H9 (cell line): ENCODE measurements around the gene DHRSX. TPM values are rescaled to one million over a fixed set of nuclear protein-coding genes. Genes with fewer than 3 reads are reported as not detected.

Experiments used
- DNase-seq: peaks from one replicate; pipeline ENCODE4 v3.0.0-alpha.2; 2017
- H2AFZ ChIP-seq: one replicate; pipeline ENCODE4 v1.6.1; 2013; ENCODE audit warnings: mild to moderate bottlenecking, low read length, control low read depth, moderate library complexity
- H2AK5ac ChIP-seq: 2 replicates; pipeline ENCODE4 v1.6.1; 2013; ENCODE audit warnings: low read length, control low read depth, mixed read lengths; ENCODE audit not compliant: insufficient read length
- H2BK120ac ChIP-seq: one replicate; pipeline ENCODE4 v1.6.1; 2013; ENCODE audit warnings: low read depth, mild to moderate bottlenecking, low read length, control low read depth, inconsistent platforms; ENCODE audit not compliant: poor library complexity, severe bottlenecking
- H2BK12ac ChIP-seq: 2 replicates; pipeline ENCODE4 v1.6.1; 2013; ENCODE audit warnings: low read length, control low read depth, mixed read lengths, low read depth; ENCODE audit not compliant: insufficient read length
- H2BK15ac ChIP-seq: 2 replicates; pipeline ENCODE4 v1.6.1; 2013; ENCODE audit warnings: low read depth, low read length, control low read depth
- H2BK20ac ChIP-seq: one replicate; pipeline ENCODE4 v1.6.1; 2013; ENCODE audit warnings: low read depth, mild to moderate bottlenecking, low read length, control low read depth, inconsistent platforms; ENCODE audit not compliant: poor library complexity, severe bottlenecking
- H2BK5ac ChIP-seq: 2 replicates; pipeline ENCODE4 v1.6.1; 2013; ENCODE audit warnings: low read length, control low read depth, mixed read lengths; ENCODE audit not compliant: insufficient read length
- H3K14ac ChIP-seq: 2 replicates; pipeline ENCODE4 v1.6.1; 2013; ENCODE audit warnings: low read length, control low read depth; ENCODE audit not compliant: insufficient read depth
- H3K18ac ChIP-seq: 2 replicates; pipeline ENCODE4 v1.6.1; 2013; ENCODE audit warnings: low read depth, mild to moderate bottlenecking, mixed read lengths, low read length, control low read depth; ENCODE audit not compliant: insufficient read length
- H3K23ac ChIP-seq: 2 replicates; pipeline ENCODE4 v1.6.1; 2013; ENCODE audit warnings: low read length, control low read depth, mixed read lengths, low read depth; ENCODE audit not compliant: insufficient read length
- H3K23me2 ChIP-seq: 2 replicates; pipeline ENCODE4 v1.6.1; 2013; ENCODE audit warnings: low read depth, mild to moderate bottlenecking, mixed read lengths, low read length, control low read depth; ENCODE audit not compliant: insufficient read length, poor library complexity, severe bottlenecking
- H3K27ac ChIP-seq: 2 replicates; pipeline ENCODE4 v1.5.1; 2013; ENCODE audit warnings: low read length, control low read depth, mixed read lengths, low read depth; ENCODE audit not compliant: insufficient read length
- H3K27me3 ChIP-seq: 2 replicates; pipeline ENCODE4 v1.6.1; 2013; ENCODE audit warnings: low read length, control low read depth, inconsistent platforms; ENCODE audit not compliant: insufficient read depth
- H3K4ac ChIP-seq: 2 replicates; pipeline ENCODE4 v1.6.1; 2013; ENCODE audit warnings: low read depth, mild to moderate bottlenecking, control low read depth, inconsistent platforms, low read length, moderate library complexity
- H3K4me1 ChIP-seq: 2 replicates; pipeline ENCODE4 v1.6.1; 2013; ENCODE audit warnings: low read length, control low read depth, inconsistent platforms; ENCODE audit not compliant: insufficient read depth
- H3K4me2 ChIP-seq: 2 replicates; pipeline ENCODE4 v1.6.1; 2013; ENCODE audit warnings: low read length, control low read depth, mixed read lengths; ENCODE audit not compliant: insufficient read length, insufficient read depth
- H3K56ac ChIP-seq: 2 replicates; pipeline ENCODE4 v1.6.1; 2013; ENCODE audit warnings: low read depth, mild to moderate bottlenecking, mixed read lengths, low read length, control low read depth; ENCODE audit not compliant: insufficient read length
- H3K79me1 ChIP-seq: 2 replicates; pipeline ENCODE4 v1.6.1; 2013; ENCODE audit warnings: low read depth, mild to moderate bottlenecking, moderate library complexity, low read length, control low read depth, inconsistent platforms; ENCODE audit not compliant: insufficient read depth, poor library complexity, severe bottlenecking
- H3K79me2 ChIP-seq: 2 replicates; pipeline ENCODE4 v1.6.1; 2013; ENCODE audit warnings: low read length, control low read depth, inconsistent platforms; ENCODE audit not compliant: insufficient read depth
- H3K9ac ChIP-seq: 2 replicates; pipeline ENCODE4 v1.6.1; 2013; ENCODE audit warnings: low read length, control low read depth, mixed read lengths; ENCODE audit not compliant: insufficient read length; ENCODE audit errors: extremely low read depth
- H3K9me3 ChIP-seq: one replicate; pipeline ENCODE4 v1.6.1; 2013; ENCODE audit warnings: low read depth, low read length, inconsistent platforms; ENCODE audit not compliant: control insufficient read depth
- H3T11ph ChIP-seq: one replicate; pipeline ENCODE4 v1.6.1; 2013; ENCODE audit warnings: mild to moderate bottlenecking, low read length, control low read depth, inconsistent platforms
- H4K20me1 ChIP-seq: one replicate; pipeline ENCODE4 v1.6.1; 2013; ENCODE audit not compliant: control insufficient read depth, insufficient read length, insufficient read depth
- H4K5ac ChIP-seq: 2 replicates; pipeline ENCODE4 v1.6.1; 2013; ENCODE audit warnings: low read depth, mild to moderate bottlenecking, mixed read lengths, low read length, control low read depth; ENCODE audit not compliant: insufficient read length
- H4K8ac ChIP-seq: replicated peaks from 2 replicates; pipeline ENCODE4 v1.6.1; 2013; ENCODE audit warnings: low read length, control low read depth, mixed read lengths, low read depth; ENCODE audit not compliant: insufficient read length
- H4K91ac ChIP-seq: 2 replicates; pipeline ENCODE4 v1.6.1; 2013; ENCODE audit warnings: low read depth, mild to moderate bottlenecking, moderate library complexity, mixed read lengths, low read length, control low read depth; ENCODE audit not compliant: insufficient read length
- H3K27ac Mint-ChIP-seq, 3 experiments: 2 replicates in 2 of 3; 3 replicates in 1 of 3; pipeline ENCODE4 v1.8.0; 2020 to 2021; ENCODE audit warnings: mixed read lengths in 3 of 3, mild to moderate bottlenecking in 1 of 3, moderate library complexity in 1 of 3
- H3K27me3 Mint-ChIP-seq: 2 replicates; pipeline ENCODE4 v1.8.0; 2021; ENCODE audit warnings: low read depth, mild to moderate bottlenecking, moderate library complexity, mixed read lengths
- H3K36me3 Mint-ChIP-seq, 3 experiments: 2 replicates in 2 of 3; 3 replicates in 1 of 3; pipeline ENCODE4 v1.8.0; 2020 to 2021; ENCODE audit warnings: low read depth in 3 of 3, mixed read lengths in 3 of 3; ENCODE audit not compliant: insufficient read depth in 1 of 3
- H3K4me1 Mint-ChIP-seq, 2 experiments: 2 replicates each; pipeline ENCODE4 v1.8.0; 2020; ENCODE audit warnings: mixed read lengths in 2 of 2
- H3K4me3 Mint-ChIP-seq, 2 experiments: 2 replicates in 1 of 2; 3 replicates in 1 of 2; pipeline ENCODE4 v1.8.0; 2020 to 2021; ENCODE audit warnings: mild to moderate bottlenecking in 2 of 2, mixed read lengths in 2 of 2, moderate library complexity in 1 of 2
- H3K9me3 Mint-ChIP-seq, 2 experiments: 2 replicates in 1 of 2; 3 replicates in 1 of 2; pipeline ENCODE4 v1.8.0; 2020; ENCODE audit warnings: mild to moderate bottlenecking in 2 of 2, mixed read lengths in 2 of 2, moderate library complexity in 1 of 2
- WGBS: extraction: QIAGEN DNeasy Blood & Tissue Kit; methylation state at CpG from one replicate; pipeline ENCODE4 v1.1.7; 2013; ENCODE audit warnings: missing lambda C conversion rate, low lambda C conversion rate, mixed read lengths; ENCODE audit not compliant: insufficient read length; ENCODE audit errors: extremely low coverage; 5-methylcytosine and 5-hydroxymethylcytosine counted together
- total RNA-seq: library from RNA; stranded (reverse); gene quantifications from 2 replicates; pipeline ENCODE4 v1.2.1, GENCODE V29; 2021
- TF ChIP-seq, protein P1 (sequence below): fragments of 200-600 bp; sonication (generic); conservative IDR thresholded peaks from 3 replicates; pipeline ENCODE4 v1.8.0; 2021; ENCODE audit warnings: antibody characterized with exemption, mild to moderate bottlenecking

Gene DHRSX
- total RNA-seq, 1 experiment from 2014 or later = 44.0 TPM

DNA sequence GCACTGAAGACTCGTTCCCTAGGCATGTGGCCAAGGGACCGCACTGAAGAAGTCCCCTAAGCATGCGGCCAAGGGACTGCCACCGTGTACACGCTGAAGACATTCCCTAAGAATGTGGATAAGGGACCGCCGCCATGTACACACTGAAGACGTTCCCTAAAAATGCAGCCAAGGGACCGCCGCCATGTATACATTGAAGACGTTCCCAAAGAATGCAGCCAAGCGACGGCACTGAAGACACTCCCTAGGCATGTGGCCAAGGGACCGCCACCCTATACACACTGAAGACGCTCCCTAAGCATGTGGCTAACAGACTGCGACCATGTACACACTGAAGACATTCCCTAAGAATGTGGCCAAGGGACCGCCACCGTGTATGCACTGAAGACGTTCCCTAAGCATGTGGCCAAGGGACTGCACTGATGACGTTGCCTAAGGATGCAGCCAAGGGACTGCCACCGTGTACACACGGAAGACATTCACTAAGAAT is 31.5 kb downstream of the DHRSX start:
- Histone ChIP-seq H2BK5ac (no peak overlapping the region), H3K14ac (no peak overlapping the region), H3K4me2 (no peak overlapping the region), H2AK5ac (no peak overlapping the region), H3K9ac (no peak overlapping the region), H2AFZ (no peak overlapping the region), H3K18ac (no peak overlapping the region), H3K4me1 (no peaks in the 10 kb centered on the region), H2BK15ac (no peak overlapping the region), H3K79me1 (peaks cover 10% of the 10 kb centered on the region), H3K56ac (no peak overlapping the region), H2BK120ac (no peak overlapping the region), H3K9me3 (peaks cover 18% of the 10 kb centered on the region), H3K79me2 (peaks cover 14% of the 10 kb centered on the region; the same call in 1 of the 2 replicates), H3K23me2 (no peaks in the 10 kb centered on the region), H4K91ac (no peak overlapping the region), H3K27me3 (no peaks in the 10 kb centered on the region), H4K8ac (no peak overlapping the region), H3K27ac (no peak overlapping the region), H4K5ac (no peak overlapping the region), H2BK20ac (no peak overlapping the region), H4K20me1 (no peaks in the 10 kb centered on the region), H2BK12ac (no peak overlapping the region), H3K4ac (no peak overlapping the region), H3T11ph (no peak overlapping the region), H3K23ac (no peak overlapping the region)
- Mint-ChIP-seq H3K4me3 (no peak overlapping the region), H3K9me3 (peaks cover 52 to 56% of the 10 kb centered on the region in 2 experiments), H3K27ac (no peak overlapping the region), H3K4me1 (peaks cover 7 to 8% of the 10 kb centered on the region in 2 experiments), H3K36me3 (peaks cover 54 to 72% (median 61%) of the 10 kb centered on the region in 3 experiments), H3K27me3 (peaks cover 8% of the 10 kb centered on the region)
- TF ChIP-seq, protein P1, sequence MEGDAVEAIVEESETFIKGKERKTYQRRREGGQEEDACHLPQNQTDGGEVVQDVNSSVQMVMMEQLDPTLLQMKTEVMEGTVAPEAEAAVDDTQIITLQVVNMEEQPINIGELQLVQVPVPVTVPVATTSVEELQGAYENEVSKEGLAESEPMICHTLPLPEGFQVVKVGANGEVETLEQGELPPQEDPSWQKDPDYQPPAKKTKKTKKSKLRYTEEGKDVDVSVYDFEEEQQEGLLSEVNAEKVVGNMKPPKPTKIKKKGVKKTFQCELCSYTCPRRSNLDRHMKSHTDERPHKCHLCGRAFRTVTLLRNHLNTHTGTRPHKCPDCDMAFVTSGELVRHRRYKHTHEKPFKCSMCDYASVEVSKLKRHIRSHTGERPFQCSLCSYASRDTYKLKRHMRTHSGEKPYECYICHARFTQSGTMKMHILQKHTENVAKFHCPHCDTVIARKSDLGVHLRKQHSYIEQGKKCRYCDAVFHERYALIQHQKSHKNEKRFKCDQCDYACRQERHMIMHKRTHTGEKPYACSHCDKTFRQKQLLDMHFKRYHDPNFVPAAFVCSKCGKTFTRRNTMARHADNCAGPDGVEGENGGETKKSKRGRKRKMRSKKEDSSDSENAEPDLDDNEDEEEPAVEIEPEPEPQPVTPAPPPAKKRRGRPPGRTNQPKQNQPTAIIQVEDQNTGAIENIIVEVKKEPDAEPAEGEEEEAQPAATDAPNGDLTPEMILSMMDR = no peak
- DNase-seq = no peak
- WGBS = no CpG with 5 or more reads among the region's 22 CpGs
